ENCODE data around the gene ENTPD2.
A peak's percentile ranks its signal among the peaks of the same experiment; 100 is the strongest.
"Not testable (repeated sequence)": the region's sequence is repeated elsewhere in the genome, so short reads cannot be mapped to it uniquely, and the experiment has no call there.

ENTPD2 gene

GRCh38 chr9:137063311-137064026, 9.6 kb upstream of the ENTPD2 start:
- no peak for DNase-seq

GRCh38 chr9:137062798-137063197, 8.9 kb upstream of the ENTPD2 start:
- DNase-seq = not testable (repeated sequence)

- no peak for DNase-seq
Measured at GRCh38 chr9:137062384-137062783, 8.5 kb upstream of the ENTPD2 start.

GRCh38 chr9:137058521-137059234, 4.8 kb upstream of the ENTPD2 start:
- DNase-seq = peak; percentile 50

GRCh38 chr9:137057545-137057944, 3.7 kb upstream of the ENTPD2 start:
- DNase-seq = peak; percentile 83

GRCh38 chr9:137056739-137057415, 3.0 kb upstream of the ENTPD2 start:
- peak; percentile 11 for DNase-seq

- no peak for DNase-seq
Measured at GRCh38 chr9:137055385-137056364, 1.8 kb upstream of the ENTPD2 start.

- DNase-seq = no peak
Measured at GRCh38 chr9:137054932-137055384, 1.1 kb upstream of the ENTPD2 start.

GRCh38 chr9:137052998-137053943, 590 bp downstream of the ENTPD2 start:
- DNase-seq = no peak

- DNase-seq = no peak
Measured at GRCh38 chr9:137052293-137052692, 1.6 kb downstream of the ENTPD2 start.

GRCh38 chr9:137051145-137051724, 2.6 kb downstream of the ENTPD2 start:
- DNase-seq = no peak

- no peak for DNase-seq
Measured at GRCh38 chr9:137050570-137050969, 3.3 kb downstream of the ENTPD2 start.

- peak; percentile 83 for DNase-seq
Measured at GRCh38 chr9:137049544-137050449, 4.1 kb downstream of the ENTPD2 start.

- no peak for DNase-seq
Measured at GRCh38 chr9:137048655-137049543, 5.0 kb downstream of the ENTPD2 start.

- DNase-seq = peak; percentile 89
Measured at GRCh38 chr9:137046088-137046787, 7.6 kb downstream of the ENTPD2 start, which contains the start of gene NPDC1. Gene NPDC1 (minus strand): TSS chr9:137046177. CDS start chr9:137045989, 188 bp downstream.

GRCh38 chr9:137045294-137046087, 8.4 kb downstream of the ENTPD2 start:
- DNase-seq = no peak
